ENCODE measurements around the gene FBXO42. TPM values are rescaled to one million over a fixed set of nuclear protein-coding genes. Genes with fewer than 3 reads are reported as not detected.
A peak's percentile ranks its signal among the peaks of the same experiment; 100 is the strongest.

The FBXO42 gene
- total and polyA plus RNA-seq, 2 of the 4 experiments (the other 2 are of a cell fraction) = 12.0 to 18.8 TPM

- Histone ChIP-seq H2BK15ac (ENCODE audit: low read depth, low read length) (no peak overlapping the region), H4K20me1 (ENCODE audit: insufficient read depth, low read length) (peaks cover 53% of the 10 kb centered on the region), H3K4me2 (ENCODE audit: low read depth, low read length) (no peak overlapping the region), H2AK9ac (replicated peaks; ENCODE audit: low read depth, low read length, poor library complexity) (peak overlapping the region; percentile 75), H3K4me3 (ENCODE audit: insufficient read depth, low read depth, low read length) (no peak overlapping the region), H3K4me1 (ENCODE audit: control insufficient read depth, insufficient read depth, low read length) (peaks cover 25% of the 10 kb centered on the region), H3K9ac (ENCODE audit: low read depth, low read length) (no peak overlapping the region), H3K27ac (ENCODE audit: insufficient read depth, low read length) (no peak overlapping the region), H2AK5ac (ENCODE audit: low read depth, low read length) (no peak overlapping the region), H3K79me1 (ENCODE audit: low read depth in 1 of 2, low read length in 2 of 2) (peaks cover 28 to 82% of the 10 kb centered on the region in 2 experiments; a peak in 3 of 4 replicates), H3K56ac (ENCODE audit: extremely low read depth, insufficient read depth, low read length) (no peak overlapping the region), H3K9me1 (ENCODE audit: insufficient read depth, low read length) (peaks cover 37% of the 10 kb centered on the region), H4K8ac (ENCODE audit: low read depth in 2 of 2, low read length in 2 of 2) (no peak overlapping the region), H2BK5ac (ENCODE audit: low read depth, low read length, poor library complexity, severe bottlenecking) (no peak overlapping the region), H3K18ac (ENCODE audit: low read depth, low read length) (no peak overlapping the region), H2AFZ (replicated peaks; ENCODE audit: low read length, poor library complexity) (no peak overlapping the region), H2BK120ac (ENCODE audit: low read depth, low read length) (no peak overlapping the region), H4K91ac (ENCODE audit: insufficient read depth, low read depth, low read length) (no peak overlapping the region; the same call in 1 of the 2 replicates), H2BK20ac (ENCODE audit: low read depth, low read length) (no peak overlapping the region; the same call in 1 of the 2 replicates), H3K27me3 (ENCODE audit: control insufficient read depth, insufficient read depth, low read length) (no peaks in the 10 kb centered on the region), H3K36me3 (ENCODE audit: control insufficient read depth, insufficient read depth, low read length) (peaks cover 26% of the 10 kb centered on the region), H3K14ac (replicated peaks; ENCODE audit: low read depth, low read length) (no peak overlapping the region), H3K4ac (ENCODE audit: low read depth, low read length) (no peak overlapping the region), H4K5ac (ENCODE audit: low read depth, low read length) (no peak overlapping the region), H3K23ac (ENCODE audit: low read depth, low read length) (no peak overlapping the region), H3K9me3 (ENCODE audit: control insufficient read depth, insufficient read depth, low read length) (no peaks in the 10 kb centered on the region)
- intact Hi-C loops (cut with micrococcal nuclease) = no loop called here
- no TSS peak for BruUV-seq (replicated peaks)
- ATAC-seq (ENCODE audit: low read depth) = no peak
- dilution Hi-C loops (cut with HindIII; ENCODE audit: low sequenced_read_pairs, unreplicated experiment) = no loop called here
- 91% methylated on average over 14 of the region's 21 CpGs; no CpG with 5 or more reads in 1 of the 2 experiments for WGBS, 2 experiments (ENCODE audit: extremely low coverage in 2 of 2, insufficient read length in 1 of 2)
- CTCF ChIA-PET = no interaction called here
- POLR2A ChIA-PET (ENCODE audit: unreplicated experiment) = no interaction called here
- in situ Hi-C loops (cut with MboI; ENCODE audit: low sequenced_read_pairs) = no loop called here
- peak; percentile 38 for DNase-seq
- TF ChIP-seq FOS (IDR thresholded peaks at IDR 0.05; ENCODE audit: low read depth, low read length) (no peak), MAFK (IDR thresholded peaks at IDR 0.05; ENCODE audit: low read depth, low read length) (no peak), BHLHE40 (IDR thresholded peaks at IDR 0.05; ENCODE audit: low read depth, low read length) (no peak), NFE2L2 (IDR thresholded peaks at IDR 0.05; ENCODE audit: low read depth, low read length) (no peak), RCOR1 (IDR thresholded peaks at IDR 0.05; ENCODE audit: insufficient replicate concordance, low read length) (no peak), SMC3 (IDR thresholded peaks at IDR 0.05; ENCODE audit: low read depth, low read length) (no peak)
- TF ChIP-seq, protein P1, sequence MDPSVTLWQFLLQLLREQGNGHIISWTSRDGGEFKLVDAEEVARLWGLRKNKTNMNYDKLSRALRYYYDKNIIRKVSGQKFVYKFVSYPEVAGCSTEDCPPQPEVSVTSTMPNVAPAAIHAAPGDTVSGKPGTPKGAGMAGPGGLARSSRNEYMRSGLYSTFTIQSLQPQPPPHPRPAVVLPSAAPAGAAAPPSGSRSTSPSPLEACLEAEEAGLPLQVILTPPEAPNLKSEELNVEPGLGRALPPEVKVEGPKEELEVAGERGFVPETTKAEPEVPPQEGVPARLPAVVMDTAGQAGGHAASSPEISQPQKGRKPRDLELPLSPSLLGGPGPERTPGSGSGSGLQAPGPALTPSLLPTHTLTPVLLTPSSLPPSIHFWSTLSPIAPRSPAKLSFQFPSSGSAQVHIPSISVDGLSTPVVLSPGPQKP (IDR thresholded peaks at IDR 0.05; ENCODE audit: borderline replicate concordance, low read depth, low read length) = no peak
- TF ChIP-seq, protein P2, sequence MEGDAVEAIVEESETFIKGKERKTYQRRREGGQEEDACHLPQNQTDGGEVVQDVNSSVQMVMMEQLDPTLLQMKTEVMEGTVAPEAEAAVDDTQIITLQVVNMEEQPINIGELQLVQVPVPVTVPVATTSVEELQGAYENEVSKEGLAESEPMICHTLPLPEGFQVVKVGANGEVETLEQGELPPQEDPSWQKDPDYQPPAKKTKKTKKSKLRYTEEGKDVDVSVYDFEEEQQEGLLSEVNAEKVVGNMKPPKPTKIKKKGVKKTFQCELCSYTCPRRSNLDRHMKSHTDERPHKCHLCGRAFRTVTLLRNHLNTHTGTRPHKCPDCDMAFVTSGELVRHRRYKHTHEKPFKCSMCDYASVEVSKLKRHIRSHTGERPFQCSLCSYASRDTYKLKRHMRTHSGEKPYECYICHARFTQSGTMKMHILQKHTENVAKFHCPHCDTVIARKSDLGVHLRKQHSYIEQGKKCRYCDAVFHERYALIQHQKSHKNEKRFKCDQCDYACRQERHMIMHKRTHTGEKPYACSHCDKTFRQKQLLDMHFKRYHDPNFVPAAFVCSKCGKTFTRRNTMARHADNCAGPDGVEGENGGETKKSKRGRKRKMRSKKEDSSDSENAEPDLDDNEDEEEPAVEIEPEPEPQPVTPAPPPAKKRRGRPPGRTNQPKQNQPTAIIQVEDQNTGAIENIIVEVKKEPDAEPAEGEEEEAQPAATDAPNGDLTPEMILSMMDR (conservative IDR thresholded peaks at IDR 0.05; ENCODE audit: low read depth, low read length) = no peak
These were observed 40.7 kb upstream of the FBXO42 start for GRCh38 chr1:16392740-16393569.

All from IMR-90 (cell line).